ENCODE measurements around the gene USP35.
A peak's percentile ranks its signal among the peaks of the same experiment; 100 is the strongest.
"Not testable (repeated sequence)": the region's sequence is repeated elsewhere in the genome, so short reads cannot be mapped to it uniquely, and the experiment has no call there.

The USP35 gene

DNA sequence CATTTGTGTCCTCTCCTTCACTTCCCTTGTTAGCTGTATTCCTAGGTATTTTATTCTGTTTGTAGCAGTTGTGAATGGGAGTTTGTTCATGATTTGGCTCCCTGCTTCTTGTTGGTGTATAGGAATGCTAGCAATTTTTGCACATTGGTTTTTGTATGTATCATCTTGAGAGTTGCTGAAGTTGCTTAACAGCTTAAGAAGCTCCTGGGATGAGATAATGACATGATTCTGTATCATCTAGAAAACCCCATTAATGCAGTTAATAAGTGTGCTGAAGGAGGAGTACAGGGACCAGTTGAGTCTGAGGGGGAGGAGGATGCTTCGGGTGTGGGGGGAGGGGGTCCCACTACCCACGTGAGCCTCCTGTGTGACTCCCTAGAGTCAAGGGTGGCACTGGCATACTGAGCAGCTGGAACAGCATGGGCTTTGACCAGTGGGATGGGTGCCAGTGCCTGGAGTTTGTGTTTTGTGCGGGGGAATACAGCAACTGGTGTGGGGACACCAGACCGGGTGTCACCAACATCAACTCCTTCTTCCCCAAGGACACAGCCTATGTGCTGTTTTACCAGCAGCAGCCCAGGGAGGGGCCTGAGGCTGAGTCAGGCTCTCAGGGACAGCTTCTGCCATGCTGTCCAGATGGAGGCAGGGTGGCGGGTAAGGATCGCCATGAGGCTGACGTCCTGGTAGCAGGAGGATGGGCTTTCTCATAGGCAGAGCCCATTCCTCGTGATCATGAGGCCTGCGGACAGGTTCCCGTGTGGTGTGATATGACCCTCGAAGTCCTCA, 24.1 kb downstream of the USP35 start:
- H3K27ac Mint-ChIP-seq, result no peak overlapping the region
- peaks cover 4% of the 10 kb centered on the region for H3K36me3 Mint-ChIP-seq (ENCODE audit: low read depth)
- H3K4me1 Mint-ChIP-seq, result no peaks in the 10 kb centered on the region
- ATAC-seq (no peak), DNase-seq (no peak)
- H3K9me3 Mint-ChIP-seq, result no peaks in the 10 kb centered on the region
- H3K4me3 Mint-ChIP-seq, result no peak overlapping the region
- no peaks in the 10 kb centered on the region for H3K27me3 Mint-ChIP-seq

DNA sequence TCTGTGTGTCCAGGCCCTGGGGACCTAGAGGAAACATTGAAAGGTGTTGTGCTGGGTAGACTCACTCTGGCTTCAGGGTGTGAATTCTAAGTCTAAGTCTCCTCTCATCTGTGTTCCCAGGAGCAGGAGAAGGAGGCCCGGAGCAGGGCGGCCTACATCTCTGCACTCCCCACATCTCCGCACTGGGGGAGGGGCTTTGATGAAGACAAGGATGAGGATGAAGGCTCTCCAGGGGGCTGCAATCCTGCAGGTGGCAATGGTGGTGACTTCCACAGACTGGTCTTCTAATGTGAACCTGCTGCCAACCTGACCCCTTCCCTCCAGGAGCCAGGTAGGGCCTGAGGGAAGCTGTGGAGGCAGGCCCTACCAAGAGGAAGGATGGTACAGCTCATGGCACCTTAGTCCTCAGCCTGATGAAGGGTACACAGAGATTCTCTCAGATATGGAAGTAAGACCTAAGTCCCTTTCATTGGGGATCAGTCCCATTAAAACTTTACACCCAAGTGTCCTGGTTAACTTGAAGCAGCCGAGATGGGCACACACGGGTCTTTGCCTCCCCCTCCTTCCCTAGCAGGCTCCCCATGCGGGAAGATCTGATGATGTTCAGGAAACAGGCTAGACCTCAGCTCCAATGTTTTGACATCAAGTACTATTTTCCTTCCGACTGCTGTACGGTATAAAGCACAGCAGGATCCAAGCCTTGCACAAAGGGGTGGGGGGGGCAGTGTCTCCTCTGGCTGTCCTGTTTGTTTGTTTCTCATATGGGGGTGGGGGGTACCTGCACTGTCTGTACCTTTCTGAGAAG, 25.0 kb downstream of the USP35 start:
- H3K36me3 Mint-ChIP-seq (ENCODE audit: low read depth), result peaks cover 6% of the 10 kb centered on the region
- ATAC-seq, result no peak
- no peak for DNase-seq
- no peaks in the 10 kb centered on the region for H3K9me3 Mint-ChIP-seq
- H3K27me3 Mint-ChIP-seq, result no peaks in the 10 kb centered on the region
- no peak overlapping the region for H3K27ac Mint-ChIP-seq
- no peaks in the 10 kb centered on the region for H3K4me1 Mint-ChIP-seq
- no peak overlapping the region for H3K4me3 Mint-ChIP-seq

DNA sequence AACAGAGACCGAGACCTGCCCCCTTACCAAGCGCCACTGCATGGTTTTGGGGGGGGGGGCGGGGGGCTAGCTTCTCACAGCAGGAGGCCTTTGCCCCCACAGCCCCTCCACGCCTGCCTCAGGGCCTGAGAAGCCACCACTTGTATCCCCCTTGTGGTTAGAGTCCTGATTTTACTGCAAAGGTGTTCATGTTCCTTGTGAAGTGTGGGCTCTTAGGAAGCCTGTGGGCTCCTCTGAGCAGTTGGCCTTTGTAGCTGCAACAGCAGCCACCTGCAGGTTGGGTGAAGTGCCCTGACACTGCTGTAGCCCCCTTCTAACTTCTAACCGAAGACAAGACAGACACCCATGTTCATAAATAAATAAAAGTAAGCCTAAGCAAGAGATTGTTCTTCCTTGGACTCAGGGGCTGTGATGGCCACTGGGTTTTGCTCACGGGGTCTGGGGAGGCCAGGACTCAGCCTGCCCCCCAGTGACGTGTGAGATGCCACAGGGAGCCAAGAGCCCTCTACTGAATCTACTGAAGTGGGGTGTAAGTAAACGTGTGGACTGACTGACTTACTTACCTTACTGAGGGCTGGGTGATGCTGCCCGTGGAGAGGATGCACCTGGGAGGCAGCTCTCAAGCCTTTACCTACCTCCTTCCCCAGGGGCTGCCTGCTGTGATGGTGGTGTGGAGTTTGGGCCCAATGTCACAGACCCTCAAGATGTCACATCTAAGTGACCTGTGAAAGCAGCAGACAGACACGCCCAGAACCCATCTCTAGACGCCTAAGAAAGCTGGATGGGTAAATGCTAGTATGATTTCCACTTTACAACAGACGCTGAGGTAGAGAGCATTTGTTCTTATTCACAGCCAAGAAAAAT, 25.8 kb downstream of the USP35 start:
- no peaks in the 10 kb centered on the region for H3K27me3 Mint-ChIP-seq
- DNase-seq, result no peak
- no peaks in the 10 kb centered on the region for H3K4me1 Mint-ChIP-seq
- no peak overlapping the region for H3K4me3 Mint-ChIP-seq
- H3K9me3 Mint-ChIP-seq, result no peaks in the 10 kb centered on the region
- no peak for ATAC-seq
- no peak overlapping the region for H3K27ac Mint-ChIP-seq
- peaks cover 6% of the 10 kb centered on the region for H3K36me3 Mint-ChIP-seq (ENCODE audit: low read depth)

DNA sequence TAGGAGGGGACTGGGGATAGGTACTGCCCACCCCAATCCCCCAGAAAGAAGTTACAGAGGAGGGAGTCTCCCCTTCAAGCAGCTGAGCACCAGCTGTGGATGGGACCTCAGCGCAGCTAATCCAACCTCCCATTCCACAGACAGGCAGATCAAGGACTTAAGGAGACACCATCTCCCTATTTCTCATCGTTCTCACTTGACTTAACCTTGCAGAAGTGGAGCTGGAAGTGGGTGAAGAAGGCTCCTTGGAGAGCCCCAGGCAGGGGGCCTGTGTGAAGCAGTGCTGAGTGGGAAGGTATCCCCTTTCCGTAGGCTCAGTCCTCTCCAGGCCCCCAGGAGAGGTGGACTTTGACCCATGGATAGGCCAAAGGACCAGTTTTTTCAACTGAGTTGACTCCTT, 27.3 kb downstream of the USP35 start:
- ATAC-seq (no peak), DNase-seq (no peak)
- Mint-ChIP-seq H3K4me1 (peaks cover 5% of the 10 kb centered on the region), H3K9me3 (no peaks in the 10 kb centered on the region), H3K27me3 (no peaks in the 10 kb centered on the region), H3K4me3 (no peak overlapping the region), H3K27ac (no peak overlapping the region), H3K36me3 (ENCODE audit: low read depth) (peaks cover 6% of the 10 kb centered on the region)

DNA sequence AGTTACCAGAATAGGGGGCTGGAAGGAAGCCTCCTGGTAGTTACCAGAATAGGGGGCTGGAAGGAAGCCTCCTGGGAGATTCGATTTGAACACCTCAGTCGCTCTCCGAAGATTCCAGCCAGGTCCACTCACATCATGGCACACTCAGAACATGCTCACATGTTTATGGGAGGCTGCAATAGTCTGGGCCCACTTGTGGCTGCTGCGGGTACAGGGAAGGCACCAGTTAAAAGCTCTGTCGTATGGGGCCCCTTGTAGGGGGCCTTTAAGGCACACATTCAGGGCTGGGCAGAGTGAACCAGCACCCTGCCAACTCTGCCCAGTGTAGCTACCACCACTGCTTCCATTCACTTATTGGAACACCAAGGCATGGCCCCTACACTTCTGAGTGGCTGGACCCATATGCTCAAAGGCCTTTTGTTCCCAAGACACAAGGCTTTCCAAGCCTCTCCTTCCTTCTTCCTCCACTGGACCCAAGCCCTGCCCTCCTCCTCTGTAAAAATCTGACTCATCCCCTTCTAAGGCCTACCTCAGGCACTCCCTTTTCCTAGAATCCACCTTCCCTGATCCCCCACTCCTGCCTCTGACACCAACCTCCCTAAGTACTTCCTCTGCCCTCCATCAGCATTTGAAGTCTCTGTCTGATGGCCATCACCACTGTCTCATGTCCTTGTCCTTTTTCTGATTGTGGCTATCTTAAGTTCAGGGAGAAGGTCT, 28.0 kb downstream of the USP35 start:
- Mint-ChIP-seq H3K4me1 (peaks cover 7% of the 10 kb centered on the region), H3K9me3 (no peaks in the 10 kb centered on the region), H3K4me3 (no peak overlapping the region), H3K36me3 (ENCODE audit: low read depth) (peaks cover 2% of the 10 kb centered on the region), H3K27me3 (no peaks in the 10 kb centered on the region), H3K27ac (no peak overlapping the region)
- no peak for DNase-seq
- ATAC-seq, result no peak

DNA sequence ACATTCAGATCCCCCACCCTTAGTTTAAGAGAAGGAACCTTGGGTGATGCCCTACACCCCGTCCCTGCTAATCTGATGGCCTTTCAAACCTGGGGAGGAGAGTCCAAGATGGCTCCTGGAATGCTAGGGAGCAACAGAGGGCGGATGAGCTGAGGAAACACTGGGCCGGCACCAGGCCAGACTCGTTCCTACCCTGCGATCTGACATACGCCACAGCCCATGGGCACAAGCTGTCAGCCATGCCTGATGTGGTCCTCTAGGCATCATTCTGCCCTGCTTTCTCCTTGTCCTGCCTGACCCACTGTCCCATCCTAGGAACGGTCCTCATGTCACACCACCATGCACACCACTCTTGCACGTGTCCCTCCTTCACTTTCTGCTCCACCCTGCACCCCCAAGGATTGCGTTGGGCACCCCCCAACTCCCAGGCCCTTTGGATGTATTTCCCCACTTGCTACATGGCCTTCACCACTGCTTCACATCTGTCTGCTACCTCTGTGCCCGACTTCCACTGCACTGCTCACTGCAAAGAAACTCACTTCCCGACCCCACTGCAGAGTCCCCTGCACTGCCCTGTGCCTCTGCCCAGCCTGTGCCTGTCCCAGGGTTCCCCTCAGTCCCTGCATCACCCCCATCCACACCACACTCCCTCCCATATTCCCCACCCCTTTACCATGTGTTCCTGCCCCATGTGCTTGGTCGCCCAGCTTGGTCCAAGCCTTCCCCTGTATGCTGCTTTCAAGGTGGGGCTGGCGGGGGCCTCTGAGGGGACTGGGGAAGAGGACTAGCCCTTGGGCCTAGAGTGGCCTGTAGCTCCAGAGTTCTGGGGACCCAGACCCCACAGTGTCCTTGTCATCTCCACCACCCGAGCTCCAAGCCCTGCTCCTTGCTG, 29.2 kb downstream of the USP35 start:
- no peak overlapping the region for H3K4me3 Mint-ChIP-seq
- DNase-seq, result no peak
- peaks cover 2% of the 10 kb centered on the region for H3K36me3 Mint-ChIP-seq (ENCODE audit: low read depth)
- H3K4me1 Mint-ChIP-seq, result peaks cover 7% of the 10 kb centered on the region
- H3K27me3 Mint-ChIP-seq, result no peaks in the 10 kb centered on the region
- no peak for ATAC-seq
- H3K9me3 Mint-ChIP-seq, result no peaks in the 10 kb centered on the region
- no peak overlapping the region for H3K27ac Mint-ChIP-seq

DNA sequence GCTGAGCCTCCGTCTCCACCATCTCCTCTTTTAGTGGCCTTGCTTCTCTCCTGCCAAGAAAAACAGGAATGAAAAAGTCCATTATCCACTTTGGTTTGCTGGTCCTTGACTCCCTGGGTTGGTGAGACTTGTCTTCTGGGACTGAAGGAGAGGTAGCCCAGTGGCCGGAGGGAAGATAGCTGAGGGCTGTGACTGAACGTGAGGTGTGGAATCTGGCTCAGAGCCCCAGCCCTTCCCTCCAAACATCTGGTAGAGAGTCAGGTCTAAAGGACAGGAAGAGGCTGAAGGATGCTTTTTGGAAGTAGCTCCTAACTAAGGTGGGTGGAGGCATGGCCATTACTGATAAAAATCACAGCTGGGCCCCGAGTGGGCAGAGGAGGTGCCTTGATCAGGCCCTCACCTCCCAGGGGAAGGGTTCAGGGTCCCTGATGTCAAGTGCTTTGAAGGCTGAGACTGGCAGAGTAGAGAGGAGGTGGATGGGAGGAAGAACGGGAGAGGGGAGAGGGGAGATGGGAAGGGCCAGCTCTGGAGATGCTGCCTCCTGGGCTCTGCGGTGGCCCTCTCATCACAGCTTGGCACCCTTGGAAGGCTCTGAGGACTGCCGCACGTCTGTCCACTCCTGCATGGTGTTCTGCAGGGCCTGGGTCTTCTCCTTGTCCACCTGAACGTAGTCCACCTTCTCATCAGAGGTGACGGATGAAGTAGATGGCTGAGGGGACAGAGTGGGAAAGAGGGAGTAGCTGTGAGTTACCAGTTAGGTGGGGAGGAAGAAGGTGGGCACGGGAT, 30.2 kb downstream of the USP35 start:
- Mint-ChIP-seq H3K27me3 (no peaks in the 10 kb centered on the region), H3K4me1 (peaks cover 13% of the 10 kb centered on the region), H3K4me3 (no peak overlapping the region), H3K36me3 (ENCODE audit: low read depth) (peaks cover 2% of the 10 kb centered on the region), H3K9me3 (no peaks in the 10 kb centered on the region), H3K27ac (no peak overlapping the region)
- ATAC-seq, result no peak
- DNase-seq, result no peak

DNA sequence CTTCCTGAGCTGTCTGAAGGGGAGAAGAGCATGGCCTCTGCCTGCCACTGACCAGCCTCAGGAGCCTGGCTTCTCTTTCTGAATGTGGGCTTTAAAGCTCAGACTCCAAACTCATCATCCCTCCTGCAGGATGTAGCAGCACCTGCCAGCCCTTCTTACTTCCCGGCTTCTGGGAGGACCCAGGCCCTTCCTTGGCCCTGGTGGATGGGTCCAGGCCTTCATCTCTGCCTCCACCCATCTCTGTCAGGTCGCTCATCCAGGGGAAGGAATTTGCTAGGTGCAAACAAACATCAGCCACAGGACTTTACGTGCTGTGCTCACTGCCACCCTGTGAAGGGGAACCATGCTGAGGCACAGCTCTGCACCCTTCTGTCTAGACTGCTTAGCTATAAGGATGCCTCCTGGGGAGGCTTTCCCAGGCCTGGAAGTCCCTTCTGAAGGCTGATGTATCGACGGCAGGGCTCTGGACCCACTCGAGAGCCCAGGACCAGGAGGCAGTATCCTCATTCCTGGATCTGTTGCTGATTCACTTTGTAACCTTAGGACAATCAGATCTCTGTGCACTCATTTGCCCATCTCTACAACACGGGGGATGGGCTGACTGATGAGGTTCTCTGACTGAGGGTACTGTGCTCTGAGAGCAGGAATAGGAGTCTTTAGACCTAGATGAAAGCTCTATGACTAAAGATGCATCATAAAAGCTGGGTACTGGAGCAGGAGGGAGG, 30.9 kb downstream of the USP35 start:
- Mint-ChIP-seq H3K36me3 (ENCODE audit: low read depth) (peaks cover 2% of the 10 kb centered on the region), H3K4me1 (peaks cover 13% of the 10 kb centered on the region), H3K27ac (no peak overlapping the region), H3K9me3 (no peaks in the 10 kb centered on the region), H3K4me3 (no peak overlapping the region), H3K27me3 (no peaks in the 10 kb centered on the region)
- no peak for ATAC-seq
- DNase-seq, result no peak

DNA sequence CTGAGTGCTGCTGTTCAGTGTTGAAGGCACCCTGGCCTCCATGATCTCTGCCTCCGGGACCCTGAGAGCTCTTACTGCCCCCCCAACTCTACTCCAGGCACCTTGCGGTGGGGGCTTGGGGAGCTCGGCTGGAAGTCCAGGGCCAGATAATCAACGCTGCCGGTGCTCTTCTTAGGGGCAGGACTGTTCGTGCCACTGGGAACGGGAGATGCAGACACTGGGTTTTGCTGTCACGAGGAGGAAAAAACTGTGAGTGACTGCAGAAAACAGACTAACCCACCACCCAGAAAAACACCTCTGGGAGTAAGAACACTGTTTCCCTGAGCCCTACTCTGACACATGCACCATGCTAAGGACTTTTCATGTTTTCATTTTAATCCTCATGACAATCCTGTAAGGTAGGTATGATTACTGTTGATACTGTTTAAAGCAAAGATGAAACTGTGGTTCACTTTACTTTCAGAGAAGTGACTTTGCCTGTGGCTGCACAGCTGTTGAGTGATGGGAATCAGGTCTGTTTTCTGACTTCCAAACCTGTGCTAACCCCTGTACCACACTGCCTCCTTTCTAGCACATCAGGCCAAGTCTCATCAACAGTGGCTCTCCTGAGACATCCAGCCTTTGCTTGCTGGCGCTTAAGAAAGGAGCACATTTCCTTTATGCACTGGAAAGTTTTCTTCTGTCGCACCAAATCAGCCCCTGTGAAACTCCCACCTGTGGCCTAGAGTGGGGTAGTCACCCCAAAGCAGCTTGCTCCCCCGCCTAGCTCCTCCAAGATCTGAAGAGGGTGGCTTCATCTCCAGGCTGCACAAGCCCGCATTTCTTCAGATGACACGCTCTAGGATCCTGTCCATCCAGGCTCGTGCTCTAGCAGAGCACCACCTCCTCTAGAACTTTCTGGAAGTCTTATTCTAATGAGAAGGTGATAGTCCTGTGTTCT, 31.8 kb downstream of the USP35 start:
- no peak for DNase-seq

DNA sequence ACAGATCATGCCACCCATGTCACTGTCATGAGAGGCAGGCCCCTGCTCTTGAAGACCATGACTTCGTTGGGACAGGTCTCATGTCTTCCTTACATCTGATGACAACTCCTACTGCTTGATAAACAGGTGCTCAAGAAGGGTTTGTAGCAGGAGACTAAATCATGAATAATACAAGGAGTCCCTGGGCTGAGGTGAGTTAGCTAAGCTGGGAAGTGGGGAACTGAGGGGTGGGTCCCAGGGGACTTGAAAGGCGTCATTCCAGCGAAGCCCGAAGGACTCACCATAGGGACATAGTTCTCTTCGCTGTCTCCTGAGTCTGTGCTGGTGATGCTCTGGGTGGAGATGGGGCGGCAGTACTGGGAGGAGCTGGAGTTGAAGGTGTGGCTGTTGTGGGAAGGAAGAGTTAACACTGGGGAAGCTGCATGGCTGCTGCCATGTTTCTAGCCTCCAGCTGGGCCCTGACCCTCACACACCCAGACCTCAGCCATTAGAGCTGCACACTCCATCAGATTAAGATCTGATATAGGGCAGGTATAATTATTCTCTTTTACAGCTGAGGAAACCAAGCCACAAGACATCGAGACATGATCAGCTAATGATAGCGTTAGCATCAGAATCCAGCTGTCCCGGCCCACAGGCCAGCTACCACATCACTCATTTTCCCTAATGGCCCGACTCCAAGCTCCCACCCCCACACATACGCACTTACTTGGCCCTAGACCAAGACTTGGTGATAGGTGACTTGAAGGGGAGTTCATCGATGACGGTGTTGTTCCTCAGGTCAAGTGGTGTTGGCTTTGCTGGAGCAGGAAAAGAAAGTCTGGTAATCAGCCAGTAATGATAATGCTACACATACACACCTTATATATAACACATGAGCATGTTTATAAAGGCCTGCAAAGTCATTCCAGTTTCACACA, 32.9 kb downstream of the USP35 start:
- H3K36me3 Mint-ChIP-seq (ENCODE audit: low read depth), result peaks cover 2% of the 10 kb centered on the region

More for the DNA sequence above, 31.8 kb downstream of the USP35 start:
- Mint-ChIP-seq H3K4me1 (peaks cover 13% of the 10 kb centered on the region), H3K36me3 (ENCODE audit: low read depth) (peaks cover 2% of the 10 kb centered on the region), H3K9me3 (no peaks in the 10 kb centered on the region), H3K4me3 (no peak overlapping the region), H3K27me3 (no peaks in the 10 kb centered on the region), H3K27ac (no peak overlapping the region)
- peak; percentile 9 for ATAC-seq

DNA sequence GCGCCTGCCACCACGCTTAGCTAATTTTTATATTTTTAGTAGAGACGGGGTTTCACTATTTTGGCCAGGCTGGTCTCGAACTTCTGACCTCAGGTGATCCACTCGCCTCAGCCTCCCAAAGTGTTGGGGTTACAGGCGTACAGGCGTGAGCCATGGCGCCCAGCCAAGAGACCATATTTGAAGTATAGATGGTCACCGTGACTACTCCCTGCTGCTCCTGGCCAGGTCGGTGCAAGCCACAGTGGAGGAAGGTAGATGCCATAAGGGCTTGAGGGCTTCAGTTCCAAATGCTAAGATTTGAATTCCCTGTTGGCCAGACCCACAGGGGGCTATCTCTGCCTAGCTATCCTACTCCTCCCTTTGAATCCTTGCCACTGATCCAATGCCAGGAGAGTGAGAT, 34.0 kb downstream of the USP35 start:
- peaks cover 17% of the 10 kb centered on the region for H3K4me1 Mint-ChIP-seq
- not testable (repeated sequence) for H3K36me3 Mint-ChIP-seq (ENCODE audit: low read depth); ATAC-seq; H3K27me3 Mint-ChIP-seq; H3K27ac Mint-ChIP-seq; H3K9me3 Mint-ChIP-seq; H3K4me3 Mint-ChIP-seq; DNase-seq

More for the DNA sequence above, 32.9 kb downstream of the USP35 start:
- no peak for DNase-seq
- H3K4me3 Mint-ChIP-seq, result no peak overlapping the region
- no peaks in the 10 kb centered on the region for H3K27me3 Mint-ChIP-seq
- ATAC-seq, result no peak
- H3K27ac Mint-ChIP-seq, result no peak overlapping the region
- no peaks in the 10 kb centered on the region for H3K9me3 Mint-ChIP-seq
- peaks cover 14% of the 10 kb centered on the region for H3K4me1 Mint-ChIP-seq

Measured in activated naive CD8-positive, alpha-beta T cell treated with anti-CD3 and anti-CD28 coated beads, Interleukin-2, amount 50 U/mL, for 24 hours (primary cell).